Trophoblast cell (in vitro differentiated cells and primary cell): Measurements from ENCODE around the gene MFAP2.

Experiments
- DNase-seq, 2 donors: peaks; one replicate each; pipeline ENCODE4 v3.0.0-alpha.2; 2016
- H2AFZ ChIP-seq: 2 replicates; pipeline ENCODE4 v1.6.1; 2013; ENCODE audit warnings: low read length, moderate library complexity, mild to moderate bottlenecking; ENCODE audit not compliant: insufficient read depth, poor library complexity
- H2AK5ac ChIP-seq: 2 replicates; pipeline ENCODE4 v1.6.1; 2013; ENCODE audit warnings: mild to moderate bottlenecking, low read length
- H2BK120ac ChIP-seq: 2 replicates; pipeline ENCODE4 v1.6.1; 2013; ENCODE audit warnings: low read length, mild to moderate bottlenecking, moderate library complexity; ENCODE audit not compliant: insufficient read depth, poor library complexity
- H2BK12ac ChIP-seq: 2 replicates; pipeline ENCODE4 v1.6.1; 2013; ENCODE audit warnings: mild to moderate bottlenecking, low read length, moderate library complexity
- H2BK5ac ChIP-seq: 2 replicates; pipeline ENCODE4 v1.6.1; 2013; ENCODE audit warnings: low read length, low read depth, moderate library complexity, mild to moderate bottlenecking; ENCODE audit not compliant: poor library complexity
- H3K14ac ChIP-seq: 2 replicates; pipeline ENCODE4 v1.6.1; 2013; ENCODE audit warnings: mild to moderate bottlenecking, low read length
- H3K18ac ChIP-seq: 2 replicates; pipeline ENCODE4 v1.6.1; 2013; ENCODE audit warnings: mild to moderate bottlenecking, low read length
- H3K23ac ChIP-seq: 2 replicates; pipeline ENCODE4 v1.6.1; 2013; ENCODE audit warnings: low read length
- H3K27ac ChIP-seq: 2 replicates; pipeline ENCODE4 v1.5.1; 2013; ENCODE audit warnings: low read depth, mild to moderate bottlenecking, inconsistent platforms, low read length, moderate library complexity
- H3K27me3 ChIP-seq: 2 replicates; pipeline ENCODE4 v1.6.1; 2013; ENCODE audit warnings: inconsistent platforms, mild to moderate bottlenecking, low read length, moderate library complexity; ENCODE audit not compliant: insufficient read depth
- H3K36me3 ChIP-seq, 2 experiments: 1 replicate in 1 of 2; 2 replicates in 1 of 2; pipeline ENCODE4 v1.6.1; 2013; ENCODE audit warnings: low read length in 2 of 2, mild to moderate bottlenecking in 2 of 2, moderate library complexity in 1 of 2; ENCODE audit not compliant: insufficient read depth in 2 of 2, control insufficient read depth in 1 of 2
- H3K4ac ChIP-seq: 2 replicates; pipeline ENCODE4 v1.6.1; 2013; ENCODE audit warnings: low read depth, mild to moderate bottlenecking, low read length, moderate library complexity
- H3K4me1 ChIP-seq, 2 experiments: 1 replicate in 1 of 2; 2 replicates in 1 of 2; pipeline ENCODE4 v1.6.1; 2013; ENCODE audit warnings: low read length in 2 of 2, mild to moderate bottlenecking in 2 of 2, moderate library complexity in 1 of 2; ENCODE audit not compliant: insufficient read depth in 2 of 2, control insufficient read depth in 1 of 2
- H3K4me2 ChIP-seq: 2 replicates; pipeline ENCODE4 v1.6.1; 2013; ENCODE audit warnings: inconsistent platforms, mild to moderate bottlenecking, low read length, moderate library complexity
- H3K4me3 ChIP-seq: 2 replicates; pipeline ENCODE4 v1.5.1; 2013; ENCODE audit warnings: mild to moderate bottlenecking, low read depth, low read length, inconsistent platforms
- H3K79me1 ChIP-seq: one replicate; pipeline ENCODE4 v1.6.1; 2013; ENCODE audit warnings: low read length
- H3K79me2 ChIP-seq: 2 replicates; pipeline ENCODE4 v1.6.1; 2013; ENCODE audit warnings: low read length, mild to moderate bottlenecking; ENCODE audit not compliant: control insufficient read depth, insufficient read depth, poor library complexity
- H3K9ac ChIP-seq: 2 replicates; pipeline ENCODE4 v1.6.1; 2013; ENCODE audit warnings: mild to moderate bottlenecking, low read length
- H3K9me3 ChIP-seq: 2 replicates; pipeline ENCODE4 v1.6.1; 2013; ENCODE audit warnings: low read depth, mild to moderate bottlenecking, control low read depth, inconsistent platforms, low read length; ENCODE audit not compliant: insufficient read depth
- H4K12ac ChIP-seq: 2 replicates; pipeline ENCODE4 v1.6.1; 2013; ENCODE audit warnings: low read depth, mild to moderate bottlenecking, low read length, moderate library complexity
- H4K8ac ChIP-seq: 2 replicates; pipeline ENCODE4 v1.6.1; 2013; ENCODE audit warnings: low read depth, mild to moderate bottlenecking, low read length, moderate library complexity
- H4K91ac ChIP-seq: one replicate; pipeline ENCODE4 v1.6.1; 2013; ENCODE audit warnings: low read depth, mild to moderate bottlenecking, low read length, moderate library complexity
- WGBS: extraction: QIAGEN DNeasy Blood & Tissue Kit; methylation state at CpG from one replicate; pipeline ENCODE4 v1.1.7; 2013; ENCODE audit warnings: missing lambda C conversion rate; ENCODE audit not compliant: insufficient read length, insufficient coverage; ENCODE audit errors: extremely low coverage; 5-methylcytosine and 5-hydroxymethylcytosine counted together

MFAP2 gene

DNA sequence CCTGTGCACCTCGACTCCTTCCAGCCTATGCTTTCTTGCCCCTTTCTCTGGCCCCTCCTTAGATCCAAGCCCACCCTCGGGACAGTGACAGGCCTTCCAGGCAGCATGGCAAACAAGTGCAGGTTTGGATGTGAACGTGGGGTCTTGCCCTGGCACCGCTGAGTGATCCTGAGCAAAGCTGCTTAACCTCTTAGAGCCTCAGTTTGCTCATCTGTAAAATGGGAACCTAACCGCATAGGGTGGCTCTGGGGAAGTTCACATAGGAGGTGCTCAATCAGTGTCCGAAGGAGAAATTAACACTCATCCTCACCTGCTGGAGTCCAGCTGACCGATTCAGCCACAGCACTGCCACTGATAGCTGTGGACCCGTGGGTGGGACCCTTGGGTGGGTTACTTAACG lies 7.2 kb downstream of the MFAP2 start:
- Histone ChIP-seq H3K14ac (no peak overlapping the region), H3K9ac (no peak overlapping the region), H3K4me1 (peaks cover 0 to under 1% of the 10 kb centered on the region in 2 experiments), H3K27me3 (no peaks in the 10 kb centered on the region), H3K23ac (no peak overlapping the region), H4K12ac (no peak overlapping the region), H3K27ac (no peak overlapping the region), H4K91ac (no peak overlapping the region), H2BK12ac (no peak overlapping the region), H3K79me2 (no peaks in the 10 kb centered on the region), H2AFZ (no peak overlapping the region), H3K4me2 (no peak overlapping the region), H3K79me1 (no peaks in the 10 kb centered on the region), H3K36me3 (peaks cover 38 to 53% of the 10 kb centered on the region in 2 experiments), H2BK120ac (no peak overlapping the region), H3K4ac (no peak overlapping the region), H2BK5ac (no peak overlapping the region), H4K8ac (no peak overlapping the region), H3K4me3 (no peak overlapping the region), H3K9me3 (peaks cover 4% of the 10 kb centered on the region), H2AK5ac (no peak overlapping the region), H3K18ac (no peak overlapping the region)
- WGBS = no CpG with 5 or more reads among the region's 9 CpGs
- no peak for DNase-seq

GRCh38 chr1:16972189-16972895 lies 8.1 kb downstream of the MFAP2 start:
- Histone ChIP-seq H3K18ac (no peak overlapping the region), H3K79me2 (no peaks in the 10 kb centered on the region), H3K4me1 (peaks cover 0 to 2% of the 10 kb centered on the region in 2 experiments), H3K4me3 (no peak overlapping the region), H3K14ac (no peak overlapping the region), H2BK5ac (no peak overlapping the region), H3K9me3 (peaks cover 5% of the 10 kb centered on the region), H3K4ac (no peak overlapping the region), H2AFZ (no peak overlapping the region), H3K79me1 (no peaks in the 10 kb centered on the region), H4K91ac (no peak overlapping the region), H3K23ac (no peak overlapping the region), H2AK5ac (no peak overlapping the region), H2BK12ac (no peak overlapping the region), H3K4me2 (no peak overlapping the region), H2BK120ac (no peak overlapping the region), H4K8ac (no peak overlapping the region), H3K27me3 (no peaks in the 10 kb centered on the region), H3K27ac (no peak overlapping the region), H3K9ac (no peak overlapping the region), H4K12ac (no peak overlapping the region), H3K36me3 (peaks cover 31 to 48% of the 10 kb centered on the region in 2 experiments)
- WGBS = no CpG with 5 or more reads among the region's 11 CpGs
- DNase-seq = no peak

DNA sequence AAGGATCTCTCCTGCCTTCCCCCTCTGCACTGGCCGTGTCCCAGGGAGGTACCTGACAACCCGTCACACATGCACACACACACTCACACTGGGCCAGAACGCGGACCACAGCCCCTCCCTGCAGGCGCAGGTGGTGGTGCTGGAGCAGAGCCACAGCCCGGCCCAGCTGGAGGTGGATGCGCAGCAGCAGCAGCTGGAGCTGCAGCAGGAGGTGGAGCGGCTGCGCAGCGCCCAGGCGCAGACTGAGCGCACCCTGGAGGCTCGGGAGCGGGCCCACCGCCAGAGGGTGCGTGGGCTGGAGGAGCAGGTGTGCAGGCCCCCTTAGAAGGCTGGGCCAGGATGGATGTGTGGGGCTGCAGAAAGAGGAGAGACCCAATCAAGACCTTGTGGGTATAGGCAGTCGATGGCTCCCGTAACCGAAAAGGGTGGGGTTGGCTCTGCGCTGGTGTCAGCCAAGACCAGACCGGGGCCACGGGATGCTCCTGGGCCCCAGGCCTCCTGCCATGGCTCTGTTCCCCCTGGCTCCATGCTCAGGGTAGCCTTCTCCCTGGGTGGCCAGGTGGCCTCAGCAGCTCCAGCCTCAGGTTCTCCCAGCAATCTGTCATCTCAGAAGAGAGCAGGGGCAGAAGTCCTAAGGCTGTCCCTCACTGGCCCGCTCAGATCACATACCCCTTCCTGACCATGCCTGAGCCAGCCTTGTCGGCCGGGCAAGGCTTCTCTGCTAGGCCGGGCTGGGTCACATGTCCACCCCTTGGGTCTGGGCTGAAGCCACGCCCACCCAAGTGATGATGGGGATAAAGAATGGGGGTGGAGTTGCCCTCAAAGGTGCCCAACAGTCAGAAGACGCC lies 8.9 kb downstream of the MFAP2 start:
- Histone ChIP-seq H3K36me3 (peaks cover 23 to 41% of the 10 kb centered on the region in 2 experiments), H2BK120ac (no peak overlapping the region), H2BK5ac (no peak overlapping the region), H4K91ac (no peak overlapping the region), H3K79me2 (no peaks in the 10 kb centered on the region), H3K4me2 (no peak overlapping the region), H3K18ac (no peak overlapping the region), H3K23ac (no peak overlapping the region), H2AFZ (no peak overlapping the region), H3K9me3 (peaks cover 5% of the 10 kb centered on the region), H3K14ac (no peak overlapping the region), H4K8ac (no peak overlapping the region), H3K4me1 (peaks cover 0 to 5% of the 10 kb centered on the region in 2 experiments), H2AK5ac (no peak overlapping the region), H3K27me3 (no peaks in the 10 kb centered on the region), H2BK12ac (no peak overlapping the region), H3K27ac (no peak overlapping the region), H3K4me3 (no peak overlapping the region), H3K4ac (no peak overlapping the region), H3K9ac (no peak overlapping the region), H3K79me1 (no peaks in the 10 kb centered on the region), H4K12ac (no peak overlapping the region)
- no CpG with 5 or more reads among the region's 28 CpGs for WGBS
- no peak for DNase-seq

DNA sequence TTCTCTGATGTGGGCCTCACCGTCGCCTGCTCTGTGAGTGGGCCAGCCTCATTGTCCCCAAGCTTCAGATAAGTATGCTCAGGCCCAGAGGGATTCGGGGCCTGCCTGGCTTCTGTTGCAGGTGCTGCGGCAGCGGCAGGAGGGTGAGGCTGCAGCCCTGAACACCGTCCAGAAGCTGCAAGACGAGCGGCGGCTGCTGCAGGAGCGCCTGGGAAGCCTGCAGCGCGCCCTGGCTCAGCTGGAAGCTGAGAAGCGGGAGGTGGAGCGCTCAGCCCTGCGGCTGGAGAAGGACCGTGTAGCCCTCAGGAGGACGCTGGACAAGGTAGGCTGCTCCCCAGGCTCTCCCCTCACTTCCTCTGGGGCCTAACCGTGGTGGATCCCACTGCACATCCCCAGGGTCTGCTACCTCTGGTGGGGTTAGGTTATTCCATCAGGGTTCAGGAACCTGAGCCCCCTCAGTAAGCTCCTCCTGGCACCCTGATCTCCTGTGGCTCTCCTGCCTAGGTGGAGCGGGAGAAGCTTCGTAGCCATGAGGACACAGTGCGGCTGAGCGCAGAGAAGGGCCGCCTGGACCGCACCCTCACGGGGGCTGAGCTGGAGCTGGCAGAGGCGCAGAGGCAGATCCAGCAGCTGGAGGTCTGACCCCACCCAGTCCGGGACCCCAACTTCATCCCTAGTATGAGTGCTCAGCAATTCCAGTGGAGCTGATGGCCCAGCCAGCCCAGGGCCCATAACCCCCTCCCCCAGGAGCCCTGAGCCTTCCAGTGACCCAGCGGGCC lies 10.1 kb downstream of the MFAP2 start:
- no CpG with 5 or more reads among the region's 28 CpGs for WGBS
- H3K4ac ChIP-seq = no peak overlapping the region

More for the DNA sequence above, 10.1 kb downstream of the MFAP2 start:
- no peak overlapping the region for H2BK5ac ChIP-seq
- no peak overlapping the region for H3K23ac ChIP-seq
- H3K27ac ChIP-seq = no peak overlapping the region
- H3K36me3 ChIP-seq = peaks cover 19 to 36% of the 10 kb centered on the region in 2 experiments
- no peak overlapping the region for H4K8ac ChIP-seq
- peak overlapping the region; percentile 40 for H3K4me3 ChIP-seq
- no peak overlapping the region for H3K9ac ChIP-seq
- H3K18ac ChIP-seq = no peak overlapping the region
- H3K27me3 ChIP-seq = no peaks in the 10 kb centered on the region
- DNase-seq = no peak
- H3K79me1 ChIP-seq = no peaks in the 10 kb centered on the region
- H3K9me3 ChIP-seq = peaks cover 5% of the 10 kb centered on the region
- no peak overlapping the region for H2BK120ac ChIP-seq
- H2AK5ac ChIP-seq = no peak overlapping the region
- H4K91ac ChIP-seq = no peak overlapping the region
- peaks cover 0 to 5% of the 10 kb centered on the region in 2 experiments for H3K4me1 ChIP-seq
- no peak overlapping the region for H3K14ac ChIP-seq
- H3K4me2 ChIP-seq = no peak overlapping the region
- no peak overlapping the region for H4K12ac ChIP-seq
- no peaks in the 10 kb centered on the region for H3K79me2 ChIP-seq
- H2AFZ ChIP-seq = no peak overlapping the region
- no peak overlapping the region for H2BK12ac ChIP-seq
